HL-60 (cell line): Measurements from ENCODE around the gene OR1D5.
"Not testable (repeated sequence)": the region's sequence is repeated elsewhere in the genome, so short reads cannot be mapped to it uniquely, and the experiment has no call there.

ENCODE experiments used
- GABPA ChIP-seq: IDR thresholded peaks from 2 replicates; pipeline ENCODE4 v1.6.1; 2012; ENCODE audit warnings: low read depth
- POLR2AphosphoS5 ChIP-seq: IDR thresholded peaks from 2 replicates; pipeline ENCODE4 v1.6.1; 2012; ENCODE audit warnings: low read depth
- SPI1 ChIP-seq: IDR thresholded peaks from 2 replicates; pipeline ENCODE4 v1.6.1; 2012; ENCODE audit warnings: low read depth, mild to moderate bottlenecking, borderline replicate concordance
- TF ChIP-seq, protein P1 (sequence below): IDR thresholded peaks from one replicate; pipeline ENCODE4 v1.5.1; 2011; ENCODE audit warnings: low read length, control low read depth, inconsistent platforms; ENCODE audit not compliant: insufficient read depth
- TF ChIP-seq, protein P2 (sequence below): IDR thresholded peaks from 2 replicates; pipeline ENCODE4 v1.6.1; 2012; ENCODE audit warnings: low read depth; ENCODE audit not compliant: insufficient replicate concordance

DNA sequence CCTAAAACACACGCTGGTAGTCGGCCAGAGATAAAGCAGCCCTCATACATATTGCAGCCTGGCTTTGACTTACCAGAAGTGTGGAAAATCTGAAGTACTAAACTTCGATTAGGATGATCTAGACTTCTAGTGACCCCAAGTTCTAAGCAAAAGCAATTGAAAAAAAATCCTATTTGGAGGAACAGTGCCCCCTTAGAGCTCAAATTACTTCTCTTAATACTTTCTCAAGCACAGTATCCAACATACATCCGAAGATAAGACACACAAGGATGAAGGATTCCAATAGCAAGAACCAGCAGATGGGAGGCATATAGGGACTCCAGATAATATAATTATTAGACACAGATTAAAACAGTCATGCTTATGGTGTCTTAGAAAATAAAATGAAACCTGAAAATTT, 10.4 kb upstream of the OR1D5 start:
- TF ChIP-seq, protein P1, sequence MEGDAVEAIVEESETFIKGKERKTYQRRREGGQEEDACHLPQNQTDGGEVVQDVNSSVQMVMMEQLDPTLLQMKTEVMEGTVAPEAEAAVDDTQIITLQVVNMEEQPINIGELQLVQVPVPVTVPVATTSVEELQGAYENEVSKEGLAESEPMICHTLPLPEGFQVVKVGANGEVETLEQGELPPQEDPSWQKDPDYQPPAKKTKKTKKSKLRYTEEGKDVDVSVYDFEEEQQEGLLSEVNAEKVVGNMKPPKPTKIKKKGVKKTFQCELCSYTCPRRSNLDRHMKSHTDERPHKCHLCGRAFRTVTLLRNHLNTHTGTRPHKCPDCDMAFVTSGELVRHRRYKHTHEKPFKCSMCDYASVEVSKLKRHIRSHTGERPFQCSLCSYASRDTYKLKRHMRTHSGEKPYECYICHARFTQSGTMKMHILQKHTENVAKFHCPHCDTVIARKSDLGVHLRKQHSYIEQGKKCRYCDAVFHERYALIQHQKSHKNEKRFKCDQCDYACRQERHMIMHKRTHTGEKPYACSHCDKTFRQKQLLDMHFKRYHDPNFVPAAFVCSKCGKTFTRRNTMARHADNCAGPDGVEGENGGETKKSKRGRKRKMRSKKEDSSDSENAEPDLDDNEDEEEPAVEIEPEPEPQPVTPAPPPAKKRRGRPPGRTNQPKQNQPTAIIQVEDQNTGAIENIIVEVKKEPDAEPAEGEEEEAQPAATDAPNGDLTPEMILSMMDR: not testable (repeated sequence)
- TF ChIP-seq POLR2AphosphoS5, GABPA, SPI1: not testable (repeated sequence)
- TF ChIP-seq, protein P2, sequence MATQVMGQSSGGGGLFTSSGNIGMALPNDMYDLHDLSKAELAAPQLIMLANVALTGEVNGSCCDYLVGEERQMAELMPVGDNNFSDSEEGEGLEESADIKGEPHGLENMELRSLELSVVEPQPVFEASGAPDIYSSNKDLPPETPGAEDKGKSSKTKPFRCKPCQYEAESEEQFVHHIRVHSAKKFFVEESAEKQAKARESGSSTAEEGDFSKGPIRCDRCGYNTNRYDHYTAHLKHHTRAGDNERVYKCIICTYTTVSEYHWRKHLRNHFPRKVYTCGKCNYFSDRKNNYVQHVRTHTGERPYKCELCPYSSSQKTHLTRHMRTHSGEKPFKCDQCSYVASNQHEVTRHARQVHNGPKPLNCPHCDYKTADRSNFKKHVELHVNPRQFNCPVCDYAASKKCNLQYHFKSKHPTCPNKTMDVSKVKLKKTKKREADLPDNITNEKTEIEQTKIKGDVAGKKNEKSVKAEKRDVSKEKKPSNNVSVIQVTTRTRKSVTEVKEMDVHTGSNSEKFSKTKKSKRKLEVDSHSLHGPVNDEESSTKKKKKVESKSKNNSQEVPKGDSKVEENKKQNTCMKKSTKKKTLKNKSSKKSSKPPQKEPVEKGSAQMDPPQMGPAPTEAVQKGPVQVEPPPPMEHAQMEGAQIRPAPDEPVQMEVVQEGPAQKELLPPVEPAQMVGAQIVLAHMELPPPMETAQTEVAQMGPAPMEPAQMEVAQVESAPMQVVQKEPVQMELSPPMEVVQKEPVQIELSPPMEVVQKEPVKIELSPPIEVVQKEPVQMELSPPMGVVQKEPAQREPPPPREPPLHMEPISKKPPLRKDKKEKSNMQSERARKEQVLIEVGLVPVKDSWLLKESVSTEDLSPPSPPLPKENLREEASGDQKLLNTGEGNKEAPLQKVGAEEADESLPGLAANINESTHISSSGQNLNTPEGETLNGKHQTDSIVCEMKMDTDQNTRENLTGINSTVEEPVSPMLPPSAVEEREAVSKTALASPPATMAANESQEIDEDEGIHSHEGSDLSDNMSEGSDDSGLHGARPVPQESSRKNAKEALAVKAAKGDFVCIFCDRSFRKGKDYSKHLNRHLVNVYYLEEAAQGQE: not testable (repeated sequence)
